H1 (cell line): ENCODE data around the gene MMP25.

ENCODE experiments used
- ASH2L ChIP-seq: fragments of 200-600, 300-600 bp; sonication (generic); IDR thresholded peaks from one replicate; pipeline ENCODE4 v1.7.1; 2017; ENCODE audit warnings: low read length
- CEBPB ChIP-seq: IDR thresholded peaks from 2 replicates; pipeline ENCODE4 v1.6.1; 2012; ENCODE audit warnings: low read depth, low read length
- CTCF ChIP-seq, 3 experiments: IDR thresholded peaks; 1 replicate in 2 of 3; 2 replicates in 1 of 3; pipeline versions ENCODE4 v1.5.1 to v1.6.1; 2011; ENCODE audit warnings: low read length in 3 of 3, mild to moderate bottlenecking in 3 of 3, inconsistent platforms in 2 of 3, low read depth in 1 of 3, moderate library complexity in 1 of 3; ENCODE audit not compliant: insufficient read depth in 1 of 3; ENCODE audit errors: control extremely low read depth in 1 of 3
- EP300 ChIP-seq, 2 experiments: IDR thresholded peaks; 1 replicate in 1 of 2; 2 replicates in 1 of 2; pipeline ENCODE4 v1.6.1; 2011 to 2012; ENCODE audit warnings: low read depth in 2 of 2, low read length in 2 of 2, mild to moderate bottlenecking in 2 of 2, borderline replicate concordance in 1 of 2, inconsistent platforms in 1 of 2, moderate library complexity in 1 of 2
- EZH2 ChIP-seq: fragments of 200-600 bp; sonication (generic); IDR thresholded peaks from 2 replicates; pipeline ENCODE4 v1.7.1; 2012; ENCODE audit warnings: low read depth, mild to moderate bottlenecking, moderate library complexity, low read length, inconsistent platforms; ENCODE audit not compliant: severe bottlenecking
- HDAC6 ChIP-seq: IDR thresholded peaks from one replicate; pipeline ENCODE4 v1.7.1; 2012; ENCODE audit warnings: low read depth, mild to moderate bottlenecking, inconsistent platforms, low read length, moderate library complexity
- MAX ChIP-seq: IDR thresholded peaks from 2 replicates; pipeline ENCODE4 v1.6.1; 2012; ENCODE audit warnings: inconsistent platforms
- POLR2A ChIP-seq, 2 experiments: IDR thresholded peaks; 1 replicate in 1 of 2; 2 replicates in 1 of 2; pipeline ENCODE4 v1.6.1; 2011; ENCODE audit warnings: low read depth in 2 of 2, low read length in 2 of 2, mild to moderate bottlenecking in 2 of 2; ENCODE audit errors: control extremely low read depth in 1 of 2
- POLR2AphosphoS5 ChIP-seq: IDR thresholded peaks from 2 replicates; pipeline ENCODE4 v1.6.1; 2011; ENCODE audit warnings: low read depth, low read length
- RBBP5 ChIP-seq: IDR thresholded peaks from 2 replicates; pipeline ENCODE4 v1.7.1; 2012; ENCODE audit warnings: low read depth, mild to moderate bottlenecking, inconsistent platforms, low read length, moderate library complexity, borderline replicate concordance
- SIN3A ChIP-seq, 2 experiments: IDR thresholded peaks in 1 of 2; conservative IDR thresholded peaks in 1 of 2; 2 replicates each; pipeline ENCODE4 v1.6.1; 2011 to 2012; ENCODE audit warnings: low read length in 2 of 2, improper control_type of control experiment in 1 of 2, low read depth in 1 of 2, mild to moderate bottlenecking in 1 of 2
- SUZ12 ChIP-seq: fragments of 200-600 bp; sonication (generic); IDR thresholded peaks from 2 replicates; pipeline ENCODE4 v1.6.1; 2012; ENCODE audit warnings: mild to moderate bottlenecking, inconsistent platforms, low read length, moderate library complexity, mixed read lengths
- ZNF274 ChIP-seq: IDR thresholded peaks from 2 replicates; pipeline ENCODE4 v1.7.0; 2012; ENCODE audit warnings: low read length, borderline replicate concordance; ENCODE audit errors: extremely low read depth

GRCh38 chr16:3084969-3085670, 38.8 kb downstream of the MMP25 start:
- TF ChIP-seq CTCF (IDR thresholded peaks at IDR 0.05; ENCODE audit: control extremely low read depth in 1 of 3, insufficient read depth in 1 of 3, low read depth in 1 of 3, low read length in 3 of 3) (no peak), CEBPB (no peak), HDAC6 (no peak), EP300 (IDR thresholded peaks at IDR 0.05; ENCODE audit: borderline replicate concordance in 1 of 2, low read depth in 2 of 2, low read length in 2 of 2) (no peak), MAX (no peak), EZH2 (no peak), ZNF274 (no peak), SIN3A (conservative IDR thresholded peaks at IDR 0.05 in 1 of 2, IDR thresholded peaks at IDR 0.05 in 1 of 2; ENCODE audit: low read depth in 1 of 2, low read length in 2 of 2) (no peak), POLR2AphosphoS5 (no peak), POLR2A (IDR thresholded peaks at IDR 0.05; ENCODE audit: control extremely low read depth in 1 of 2, low read depth in 2 of 2, low read length in 2 of 2) (no peak), ASH2L (no peak), RBBP5 (no peak), SUZ12 (no peak)
